NCI-H146 treated with DMSO at 0.1 percent for 48 hours (cell line): ENCODE data around the gene LSAMP.

Experiments
- DNase-seq: peaks from one replicate; lab custom pipeline; 2025; ENCODE audit not compliant: unreplicated experiment; lab: John Stamatoyannopoulos, UW

Gene LSAMP

GRCh38 chr3:115913069-115913686 lies 532.1 kb downstream of the LSAMP start:
- DNase-seq: no peak

DNA sequence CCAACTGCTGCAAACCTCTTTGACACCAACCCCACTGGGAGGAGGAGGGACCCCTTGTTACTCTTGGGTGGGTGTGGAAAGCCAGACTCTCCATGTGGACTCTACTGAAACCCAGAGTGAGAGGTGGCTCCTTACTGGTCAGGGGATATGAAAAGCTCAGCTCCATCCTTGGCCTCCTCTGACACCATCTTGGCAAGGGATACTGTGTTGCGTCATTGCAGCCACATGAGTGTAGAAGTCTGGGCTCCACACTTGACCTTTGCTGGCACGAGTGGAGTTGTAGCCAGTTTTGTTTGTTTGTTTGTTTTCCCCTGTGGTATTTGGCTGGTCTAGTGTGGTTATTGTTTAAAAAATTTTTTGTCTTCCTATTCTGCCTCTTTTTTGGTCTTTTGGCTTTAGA lies 532.9 kb downstream of the LSAMP start:
- DNase-seq: no peak

GRCh38 chr3:115905871-115906270 lies 539.4 kb downstream of the LSAMP start:
- DNase-seq: no peak

- no peak for DNase-seq
Measured at GRCh38 chr3:115903843-115904242, 541.4 kb downstream of the LSAMP start.

DNA sequence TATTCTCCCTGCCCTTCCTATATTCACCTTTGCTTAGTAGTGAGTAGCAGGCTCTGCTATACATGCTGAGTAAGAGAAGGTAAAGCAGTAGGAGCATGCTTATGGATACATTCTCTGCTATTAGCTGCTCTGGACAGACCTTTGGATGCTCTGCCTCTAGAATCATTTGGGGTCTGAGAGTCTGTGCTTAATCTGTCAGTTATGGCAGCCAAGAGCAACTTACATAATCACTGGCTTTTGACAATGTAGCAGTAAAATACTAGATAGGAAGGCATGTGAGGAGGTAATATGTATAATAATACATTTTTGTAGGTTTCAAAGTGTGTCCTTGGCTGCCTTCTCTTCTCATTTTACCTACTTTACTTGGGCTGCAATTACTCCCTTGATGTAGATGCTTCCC lies 544.3 kb downstream of the LSAMP start:
- DNase-seq: no peak

DNA sequence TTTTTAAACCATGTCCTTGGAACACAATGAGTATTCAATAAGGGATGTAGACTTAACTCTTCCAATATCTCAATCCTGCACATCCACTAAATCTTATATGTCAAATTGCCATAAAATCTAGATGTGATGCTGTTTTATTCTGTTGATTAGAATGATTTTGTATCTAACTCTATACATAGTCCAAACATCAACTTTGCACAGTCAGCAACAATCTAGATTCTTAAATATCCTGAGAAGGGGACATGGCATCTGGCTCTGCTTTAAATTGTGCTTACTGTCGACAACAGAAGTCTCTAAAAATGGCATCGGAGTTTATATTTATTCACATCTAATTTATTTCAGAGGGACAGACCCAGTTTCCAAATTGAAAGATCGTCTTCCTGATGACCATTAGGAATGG lies 545.8 kb downstream of the LSAMP start:
- no peak for DNase-seq

DNA sequence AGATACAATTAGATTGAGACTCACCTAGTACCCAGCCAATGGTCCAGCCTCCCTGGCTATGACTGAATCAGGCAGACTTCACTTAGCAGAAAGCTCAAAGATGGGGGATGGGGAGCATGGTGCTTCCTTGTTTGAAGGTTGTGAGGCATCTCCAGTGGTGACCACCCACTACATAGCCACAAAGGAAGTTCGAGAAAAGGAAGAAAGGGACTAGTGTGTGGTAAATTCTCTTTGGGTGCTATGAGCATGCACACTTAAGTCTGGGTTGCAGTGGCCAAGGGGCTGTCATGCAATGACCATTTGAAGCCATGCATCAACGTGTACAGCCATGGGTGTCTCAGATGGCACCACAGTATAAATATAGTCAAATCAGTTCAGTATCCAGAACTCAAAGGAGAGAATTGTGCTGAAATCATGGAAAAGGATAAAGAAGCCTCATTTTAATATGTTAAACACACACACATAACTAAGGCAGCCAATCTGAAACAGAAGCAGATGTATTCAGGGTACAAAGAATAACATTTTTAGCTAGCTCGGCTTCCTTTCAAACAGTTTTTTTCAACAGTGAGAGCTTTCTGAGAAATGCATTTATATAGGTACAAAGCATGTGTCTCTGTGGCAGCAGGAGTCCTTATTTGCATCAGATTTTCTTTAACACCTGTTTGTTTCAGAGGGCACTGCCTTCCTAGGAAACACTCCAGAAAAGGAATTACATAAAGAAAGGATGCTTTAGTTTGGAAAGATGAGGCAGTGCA lies 546.5 kb downstream of the LSAMP start:
- no peak for DNase-seq

DNA sequence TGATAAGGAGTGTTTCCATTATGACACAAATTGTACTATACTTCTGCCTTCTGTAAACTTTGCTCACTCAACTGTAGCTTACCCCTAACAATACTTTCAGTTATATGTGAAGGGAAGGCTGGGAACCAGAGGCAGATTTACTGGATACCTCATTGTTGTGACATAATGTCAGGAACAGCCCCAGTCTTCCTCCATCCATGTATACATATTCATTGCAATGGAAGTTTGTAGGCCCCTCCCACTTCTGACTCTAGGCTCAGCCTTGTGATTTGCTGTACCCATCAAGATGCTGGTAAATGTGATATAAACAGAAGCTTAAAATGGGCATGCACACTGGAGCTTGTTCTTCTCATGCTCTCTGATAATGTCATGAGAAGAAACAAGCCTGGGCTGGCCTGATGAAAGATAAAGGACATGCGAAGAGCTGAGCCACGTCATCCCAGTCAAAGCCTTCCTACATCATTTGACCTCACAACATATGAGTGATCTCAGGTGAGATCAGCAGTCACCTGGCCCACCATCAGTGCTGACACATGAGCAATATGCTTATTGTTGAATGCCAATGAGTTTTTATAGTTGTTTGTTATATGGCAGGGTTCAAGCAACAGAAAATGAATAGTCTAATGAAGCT lies 554.2 kb downstream of the LSAMP start:
- no peak for DNase-seq

GRCh38 chr3:115890579-115890978 lies 554.7 kb downstream of the LSAMP start:
- no peak for DNase-seq

GRCh38 chr3:115885621-115886020 lies 559.7 kb downstream of the LSAMP start:
- DNase-seq: no peak

GRCh38 chr3:115877615-115877899 lies 567.7 kb downstream of the LSAMP start:
- DNase-seq: no peak

DNA sequence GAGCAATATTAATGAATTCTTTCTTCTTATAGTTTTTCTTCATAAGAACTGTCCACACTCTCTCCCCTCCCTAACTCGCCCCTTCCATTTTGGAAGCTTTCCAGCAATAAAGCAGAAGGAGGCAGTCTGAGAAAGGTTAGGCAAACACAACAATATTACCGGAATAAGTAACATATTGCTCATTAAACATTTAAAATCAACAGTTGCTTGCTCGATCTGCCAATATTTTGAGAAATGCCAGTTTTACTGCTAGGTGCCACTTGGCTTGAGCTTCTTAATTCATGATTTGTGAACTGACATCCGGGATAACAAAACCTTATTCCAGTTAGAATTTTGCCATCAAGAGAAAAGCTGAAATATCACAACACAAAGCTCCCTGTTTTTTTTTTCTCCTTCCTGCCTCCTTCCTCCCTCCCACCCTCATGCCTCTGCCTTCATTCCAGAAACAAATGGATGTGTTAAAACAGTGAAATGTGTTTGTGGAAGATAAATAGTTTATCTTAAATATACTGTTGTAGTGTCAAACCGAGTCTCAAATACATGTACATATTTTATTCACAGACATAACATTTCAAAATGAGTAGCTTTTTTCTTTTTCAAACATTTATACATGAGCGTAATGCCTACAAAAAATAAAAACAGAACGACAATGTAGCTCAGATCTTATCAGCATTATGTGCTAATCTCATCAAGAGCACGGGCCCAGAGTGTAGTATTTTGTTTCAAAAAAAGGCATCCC lies 568.2 kb downstream of the LSAMP start:
- no peak for DNase-seq

GRCh38 chr3:115875460-115875859 lies 569.8 kb downstream of the LSAMP start:
- DNase-seq: no peak

- no peak for DNase-seq
Measured at GRCh38 chr3:115871735-115872134, 573.6 kb downstream of the LSAMP start.

- DNase-seq: no peak
Measured at GRCh38 chr3:115864911-115865310, 580.4 kb downstream of the LSAMP start.

DNA sequence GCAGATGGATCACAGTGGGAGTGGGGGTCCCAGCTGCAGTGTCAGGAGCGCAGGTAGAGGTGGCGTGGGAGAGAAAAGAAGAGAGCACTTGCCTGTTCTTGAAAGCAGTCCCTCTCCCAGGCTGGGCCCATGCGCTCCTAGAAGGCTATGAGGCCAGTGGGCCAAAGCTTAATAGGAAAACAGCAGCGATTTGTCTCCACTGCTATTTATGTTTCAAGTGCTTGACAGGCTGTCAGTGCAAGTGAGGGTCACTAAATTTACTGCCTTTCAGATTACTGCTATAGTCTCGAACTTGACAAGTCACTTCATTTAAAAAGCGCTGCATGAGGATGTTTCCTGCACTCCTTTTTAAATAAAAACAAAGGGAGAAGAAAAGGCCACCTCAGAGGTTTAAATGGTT lies 582.4 kb downstream of the LSAMP start:
- DNase-seq: no peak

DNA sequence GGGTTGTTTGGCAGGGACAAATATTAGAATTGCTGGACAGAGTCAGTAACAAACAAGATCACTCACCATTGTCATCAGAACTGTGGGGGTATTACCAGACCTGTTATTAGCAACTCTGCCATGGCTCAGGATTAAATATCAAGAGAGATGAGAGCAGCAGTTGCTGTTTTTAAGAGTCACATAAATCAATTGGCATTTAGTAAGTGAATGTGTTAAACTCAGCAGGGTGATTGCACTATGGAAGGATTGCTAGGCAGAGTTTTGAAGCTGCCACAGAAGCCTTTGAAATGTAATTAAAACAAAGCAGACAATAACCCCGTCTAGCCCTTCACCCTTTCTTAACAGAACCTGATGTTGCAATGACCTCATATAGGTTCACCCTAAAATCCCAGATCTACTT lies 583.2 kb downstream of the LSAMP start:
- DNase-seq: no peak

DNA sequence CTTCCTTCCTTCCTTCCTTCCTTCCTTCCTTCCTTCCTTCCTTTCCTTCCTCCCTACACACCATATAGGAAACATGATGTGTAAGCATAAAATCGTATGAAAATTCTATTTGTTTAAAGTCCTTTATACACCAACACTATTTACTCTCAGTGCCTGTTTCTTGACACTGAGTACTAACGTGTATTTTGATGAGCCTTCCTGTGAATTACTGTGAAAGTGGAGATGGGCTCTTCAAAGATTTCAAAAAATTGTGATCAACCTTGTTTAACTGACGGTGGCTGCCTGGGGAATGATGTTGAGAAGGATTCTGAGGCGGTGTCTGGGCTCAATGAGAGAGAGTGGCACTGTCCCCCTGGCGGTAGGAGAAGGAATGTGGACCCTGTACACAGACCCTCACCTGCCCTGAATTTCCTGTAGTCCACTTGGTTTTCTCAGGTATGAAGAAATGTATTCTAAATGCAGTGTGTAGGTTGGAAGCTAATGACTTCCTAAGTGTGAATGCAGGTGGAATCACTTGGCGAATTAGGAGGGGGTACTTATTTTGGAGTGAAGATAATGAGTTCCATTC lies 584.0 kb downstream of the LSAMP start:
- no peak for DNase-seq

DNA sequence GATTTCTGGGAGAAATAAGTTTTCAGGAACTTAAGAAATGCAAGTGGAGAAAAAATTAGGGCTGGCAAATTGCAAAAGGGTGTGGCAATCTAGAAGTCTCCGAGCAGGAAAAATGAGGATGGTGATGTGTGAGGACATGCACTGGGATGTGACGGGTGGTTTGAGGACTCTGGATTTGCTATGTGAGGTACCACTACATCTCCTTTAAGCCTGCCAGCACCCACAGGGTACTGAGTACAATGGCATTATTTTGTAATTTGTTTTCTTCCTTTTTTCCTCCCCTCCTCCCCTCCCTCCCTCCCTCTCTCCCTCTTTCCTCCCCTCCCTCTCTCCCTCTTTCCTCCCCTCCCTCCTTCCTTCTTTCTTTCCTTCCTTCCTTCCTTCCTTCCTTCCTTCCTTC lies 584.5 kb downstream of the LSAMP start:
- no peak for DNase-seq

DNA sequence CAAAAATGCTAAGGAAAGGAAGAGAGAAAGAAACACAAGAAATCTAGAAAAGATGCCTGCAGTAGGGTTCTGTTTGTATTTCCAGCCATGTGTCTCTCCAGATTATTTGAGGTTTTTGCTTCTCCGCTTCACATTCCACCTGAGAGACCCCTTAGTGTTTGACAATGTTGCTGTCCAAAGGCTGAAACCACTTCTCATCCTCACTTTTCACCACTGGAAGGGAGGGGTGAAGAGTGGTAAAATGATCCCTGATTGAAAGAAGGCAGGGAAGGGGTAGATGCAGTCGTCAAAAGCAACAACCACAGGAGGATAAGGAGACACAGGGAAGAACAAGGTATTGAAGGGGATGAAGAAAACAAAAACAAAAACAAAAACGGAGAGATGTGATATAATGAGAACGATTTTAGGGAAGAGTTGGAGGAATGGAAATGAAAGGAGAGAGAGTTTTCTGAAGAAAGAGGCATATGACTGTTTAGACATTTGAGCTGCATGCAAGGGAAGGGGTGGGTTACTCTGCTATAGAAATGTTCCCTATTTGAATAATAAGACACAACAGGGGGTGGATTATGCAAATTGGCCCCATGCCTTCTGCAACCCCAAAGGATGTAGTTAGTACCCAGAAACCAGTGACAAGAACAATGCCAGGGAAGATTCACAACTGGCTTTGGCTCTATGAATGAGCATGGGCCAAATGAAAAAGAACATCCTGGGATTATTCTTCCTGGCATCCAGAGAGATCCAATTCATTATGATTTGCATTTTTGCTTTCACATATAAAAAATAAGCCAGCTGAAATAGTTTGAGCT lies 586.1 kb downstream of the LSAMP start:
- DNase-seq: no peak
